Body of pancreas (tissue), 4 donors: ENCODE data around the gene LRP8.

Source experiments
- POLR2A ChIP-seq, 3 donors: fragments of 450-650 bp; IDR thresholded peaks; one replicate each; pipeline ENCODE4 v1.6.1; 2016; ENCODE audit warnings: antibody characterized with exemption in 3 of 3, mild to moderate bottlenecking in 2 of 3
- TF ChIP-seq, protein P1 (sequence below), 7 experiments: fragments of 450-650 bp in 4 of 7; fragments of 200-600 bp in 3 of 7; sonication (generic) in 3 of 7; IDR thresholded peaks; one replicate each; pipeline ENCODE4 v1.5.1; 2016 to 2019; ENCODE audit warnings: antibody characterized with exemption in 7 of 7

DNA sequence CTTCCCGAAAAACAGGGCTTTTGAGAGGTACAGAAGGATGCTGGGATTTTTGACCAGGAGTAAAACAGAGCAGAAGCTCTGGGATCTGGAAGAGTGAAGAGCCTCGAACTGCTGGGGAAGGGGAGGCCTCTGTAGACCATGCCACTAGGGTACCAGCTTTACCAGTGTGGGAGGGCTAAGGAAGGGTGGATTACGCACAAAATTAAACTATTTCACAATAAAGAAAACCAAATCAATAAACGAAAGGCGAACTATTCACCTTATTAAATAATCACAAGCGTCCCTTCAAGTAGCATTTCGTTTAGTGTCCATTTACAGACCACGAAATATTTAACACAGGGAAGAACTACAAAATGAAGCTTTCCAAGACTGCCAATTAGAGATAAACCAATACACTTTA, 108.2 kb downstream of the LRP8 start:
- TF ChIP-seq, protein P1, sequence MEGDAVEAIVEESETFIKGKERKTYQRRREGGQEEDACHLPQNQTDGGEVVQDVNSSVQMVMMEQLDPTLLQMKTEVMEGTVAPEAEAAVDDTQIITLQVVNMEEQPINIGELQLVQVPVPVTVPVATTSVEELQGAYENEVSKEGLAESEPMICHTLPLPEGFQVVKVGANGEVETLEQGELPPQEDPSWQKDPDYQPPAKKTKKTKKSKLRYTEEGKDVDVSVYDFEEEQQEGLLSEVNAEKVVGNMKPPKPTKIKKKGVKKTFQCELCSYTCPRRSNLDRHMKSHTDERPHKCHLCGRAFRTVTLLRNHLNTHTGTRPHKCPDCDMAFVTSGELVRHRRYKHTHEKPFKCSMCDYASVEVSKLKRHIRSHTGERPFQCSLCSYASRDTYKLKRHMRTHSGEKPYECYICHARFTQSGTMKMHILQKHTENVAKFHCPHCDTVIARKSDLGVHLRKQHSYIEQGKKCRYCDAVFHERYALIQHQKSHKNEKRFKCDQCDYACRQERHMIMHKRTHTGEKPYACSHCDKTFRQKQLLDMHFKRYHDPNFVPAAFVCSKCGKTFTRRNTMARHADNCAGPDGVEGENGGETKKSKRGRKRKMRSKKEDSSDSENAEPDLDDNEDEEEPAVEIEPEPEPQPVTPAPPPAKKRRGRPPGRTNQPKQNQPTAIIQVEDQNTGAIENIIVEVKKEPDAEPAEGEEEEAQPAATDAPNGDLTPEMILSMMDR (IDR thresholded peaks at IDR 0.05): no peak
- TF ChIP-seq POLR2A (IDR thresholded peaks at IDR 0.05): no peak
